Measurements from ENCODE around the gene HLA-DRA.

Gene HLA-DRA

DNA sequence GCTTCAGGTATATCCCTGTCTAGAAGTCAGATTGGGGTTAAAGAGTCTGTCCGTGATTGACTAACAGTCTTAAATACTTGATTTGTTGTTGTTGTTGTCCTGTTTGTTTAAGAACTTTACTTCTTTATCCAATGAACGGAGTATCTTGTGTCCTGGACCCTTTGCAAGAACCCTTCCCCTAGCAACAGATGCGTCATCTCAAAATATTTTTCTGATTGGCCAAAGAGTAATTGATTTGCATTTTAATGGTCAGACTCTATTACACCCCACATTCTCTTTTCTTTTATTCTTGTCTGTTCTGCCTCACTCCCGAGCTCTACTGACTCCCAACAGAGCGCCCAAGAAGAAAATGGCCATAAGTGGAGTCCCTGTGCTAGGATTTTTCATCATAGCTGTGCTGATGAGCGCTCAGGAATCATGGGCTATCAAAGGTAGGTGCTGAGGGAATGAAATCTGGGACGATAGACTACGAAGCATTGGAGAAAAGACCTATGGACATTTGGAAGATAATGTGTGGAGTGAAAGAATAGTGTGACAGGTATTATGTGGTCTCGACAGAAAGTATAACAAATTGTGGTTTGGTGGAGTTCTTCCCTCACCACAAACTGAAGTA, at the start of gene HLA-DRA:
TSS of gene HLA-DRA (plus strand) at position 286 of the 613 bp plus-strand sequence. CDS start at position 350, 64 bp downstream.
- DNase-seq, result no peak

DNA sequence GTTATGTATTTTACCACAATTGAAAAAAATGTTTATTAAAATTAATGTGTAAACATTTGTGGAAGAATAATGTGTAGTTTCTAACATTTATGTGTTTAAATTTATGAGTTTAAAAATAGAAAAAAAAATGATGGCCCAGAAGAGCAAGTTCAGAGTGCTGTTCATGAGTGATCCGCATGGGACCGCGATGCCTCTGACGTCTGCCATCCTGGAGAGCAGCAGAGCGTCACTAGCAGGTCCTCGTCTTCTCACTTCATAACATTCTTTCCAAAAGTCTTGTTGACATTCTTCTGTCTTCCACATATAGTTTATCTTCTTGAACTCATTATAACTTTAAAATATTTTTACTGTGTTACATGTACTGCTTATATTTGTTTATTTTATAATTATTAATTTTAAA, 48.2 kb upstream of the HLA-DRA start:
- no peak for DNase-seq

DNA sequence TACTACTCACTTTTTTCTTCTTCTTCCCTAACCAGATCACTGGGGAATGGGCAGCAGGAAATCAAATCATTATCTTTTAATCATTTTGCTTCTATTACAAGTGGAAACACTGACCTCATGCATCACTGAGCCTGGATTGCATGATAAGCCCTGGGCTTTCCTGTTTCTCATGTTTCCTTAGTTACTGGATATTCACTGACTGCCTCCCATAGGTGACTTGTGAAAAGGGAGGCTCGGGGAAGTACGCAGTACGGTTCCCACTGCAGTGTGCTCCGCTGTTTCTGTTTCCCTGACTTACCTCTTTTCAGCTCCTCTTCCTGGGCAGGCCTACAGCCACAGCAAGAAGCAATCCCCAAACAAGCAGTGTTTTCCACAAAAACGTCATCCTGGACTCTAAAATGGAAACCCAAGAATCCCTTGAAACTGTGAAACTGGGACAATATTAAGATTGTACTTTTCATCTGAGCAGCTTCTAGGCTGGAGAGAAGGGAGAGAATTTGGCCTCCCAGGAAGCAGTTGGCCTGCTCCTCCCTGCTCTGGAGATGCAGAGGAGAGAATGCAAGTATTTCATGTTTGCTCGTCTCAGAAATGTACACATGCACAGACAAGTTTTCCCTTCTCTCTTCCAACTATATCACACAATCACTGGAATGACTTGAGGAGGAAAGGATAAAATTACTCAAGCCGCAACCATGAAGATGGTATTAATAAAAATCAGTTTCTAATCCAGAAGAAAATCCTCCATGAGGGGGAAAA, 45.8 kb upstream of the HLA-DRA start:
- no peak for DNase-seq

- no peak for DNase-seq
These were observed 43.7 kb upstream of the HLA-DRA start for GRCh38 chr6:32396028-32396427.

DNA sequence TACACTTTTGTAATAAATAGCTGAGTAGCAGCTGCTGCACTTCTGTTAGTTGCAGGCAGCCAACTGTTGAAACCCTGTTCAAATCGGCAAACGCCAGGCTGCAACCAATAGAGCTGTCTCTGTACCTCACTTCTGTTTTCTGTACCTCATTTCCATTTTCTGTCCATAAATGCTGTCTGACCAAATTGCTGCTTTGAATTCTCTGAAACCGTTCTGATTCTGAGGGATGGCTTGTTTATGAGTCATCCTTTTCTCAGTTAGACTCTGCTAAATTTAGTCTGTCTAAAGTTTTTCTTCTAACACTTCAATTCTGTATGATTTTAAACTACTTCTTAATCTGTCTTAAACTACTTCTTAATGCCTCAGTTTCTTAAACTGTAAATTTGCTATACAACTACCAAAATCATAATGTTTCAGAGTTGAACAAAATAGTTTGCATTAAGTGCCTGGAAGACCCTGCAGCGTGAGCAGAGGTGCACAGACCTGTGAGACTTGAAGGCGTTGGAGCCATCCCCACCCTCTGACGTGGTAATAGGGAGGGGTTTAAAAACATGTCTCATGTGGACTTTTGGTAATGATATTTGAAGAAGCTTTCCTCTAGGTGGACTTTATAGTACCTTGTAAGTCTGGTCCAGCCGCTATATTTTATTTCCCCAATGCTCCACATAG, 42.3 kb upstream of the HLA-DRA start:
- no peak for DNase-seq

- no peak for DNase-seq
These were observed 38.3 kb upstream of the HLA-DRA start for GRCh38 chr6:32401284-32401963.

DNA sequence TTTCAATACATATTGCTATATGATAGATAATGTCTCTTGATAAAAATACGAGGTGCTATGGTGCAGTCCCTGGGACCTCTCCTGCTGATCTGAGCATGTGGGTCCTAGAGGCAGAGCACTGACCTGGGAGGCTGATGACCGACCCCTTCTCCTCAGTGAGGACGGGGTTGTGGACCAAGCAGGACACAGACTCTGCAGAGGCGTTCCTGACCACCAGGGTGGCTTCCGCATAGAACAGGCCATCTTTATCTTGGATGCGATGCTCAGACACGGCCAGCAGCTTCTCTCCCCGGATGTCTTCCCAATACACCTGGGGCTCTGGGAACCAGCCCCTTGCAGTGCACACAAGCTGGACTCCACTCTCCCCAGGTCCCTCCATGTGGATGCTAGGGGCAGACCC, 36.9 kb upstream of the HLA-DRA start:
- DNase-seq, result no peak

DNA sequence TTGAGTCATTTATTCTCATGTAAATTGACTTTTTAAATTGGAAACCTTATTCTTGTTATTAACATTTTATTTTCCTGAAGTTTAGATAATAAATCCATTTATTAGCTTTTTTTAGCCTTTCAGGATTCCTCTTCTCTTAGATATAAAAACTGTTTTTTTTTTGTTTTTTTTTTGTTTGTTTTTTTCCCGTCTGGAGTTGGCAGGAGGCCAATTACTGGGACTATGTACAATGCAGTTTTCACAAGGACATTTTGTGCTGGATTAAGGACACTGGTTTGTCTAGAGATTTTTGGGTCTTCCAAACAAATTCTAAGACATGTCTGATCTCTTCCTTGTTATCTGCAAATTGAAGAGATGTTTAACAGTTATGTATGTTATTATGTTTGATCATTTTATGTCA, 34.0 kb upstream of the HLA-DRA start:
- DNase-seq, result no peak

DNA sequence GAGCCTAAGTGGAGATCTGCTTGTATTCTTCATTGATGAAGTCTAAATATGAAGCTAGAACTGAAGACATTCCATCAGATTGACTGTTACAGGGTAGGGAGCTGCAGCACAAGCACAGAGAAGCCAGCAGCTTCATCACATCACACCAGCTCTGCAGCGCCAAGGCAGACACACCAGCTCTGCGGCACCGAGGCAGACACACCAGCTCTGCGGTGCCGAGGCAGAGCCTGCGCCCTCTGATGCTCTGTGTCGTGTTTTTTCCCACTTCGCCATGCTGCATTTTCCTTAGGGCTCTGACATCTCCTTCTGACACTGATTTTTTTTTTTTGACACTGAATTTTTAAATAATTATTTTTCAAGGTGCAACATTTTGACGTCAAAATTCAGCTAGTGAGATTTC, 33.5 kb upstream of the HLA-DRA start:
- DNase-seq, result no peak

DNA sequence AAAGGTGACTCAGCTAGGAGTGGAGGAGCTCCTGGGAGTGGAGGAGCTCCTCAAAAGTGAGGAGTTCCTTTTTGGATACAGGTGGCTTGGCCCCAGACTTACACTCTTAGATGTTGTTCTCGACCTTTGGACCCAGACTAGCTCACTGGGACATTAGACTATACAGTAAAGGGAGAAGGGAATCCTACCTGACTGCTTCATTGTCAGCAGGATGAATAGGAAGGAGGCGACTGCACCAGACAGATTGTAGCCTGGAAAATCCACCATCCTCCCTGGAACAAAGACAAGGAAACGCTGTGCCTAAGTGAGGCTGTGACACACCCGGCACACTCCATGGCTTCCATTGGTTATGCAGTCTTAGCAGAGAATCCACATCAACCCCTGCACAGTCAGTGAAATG, 32.8 kb upstream of the HLA-DRA start, which contains the start of gene BTNL2:
TSS of gene BTNL2 (minus strand) at position 325 of the 400 bp plus-strand sequence. CDS start at position 267, 58 bp downstream.
- DNase-seq, result no peak

DNA sequence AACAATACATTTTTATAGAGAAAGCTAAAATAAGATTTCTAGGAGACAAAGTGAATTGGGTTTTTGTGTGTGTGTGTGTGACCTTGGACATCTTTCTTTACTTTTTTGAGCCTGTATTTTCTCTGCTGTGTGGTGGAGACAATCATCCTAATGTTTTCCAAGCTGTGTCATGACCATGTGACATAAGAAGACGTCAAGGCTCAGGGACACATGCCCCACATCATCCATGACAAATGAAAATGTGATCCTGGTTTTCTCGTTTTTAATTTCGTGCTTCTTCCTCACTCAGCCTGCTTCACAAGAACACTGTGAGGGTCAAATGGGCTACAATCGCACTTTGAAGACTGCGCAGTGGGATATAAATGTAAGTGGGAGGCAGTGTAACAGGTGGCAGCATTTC, 28.8 kb upstream of the HLA-DRA start:
- no peak for DNase-seq

GRCh38 chr6:32411566-32412327, 27.9 kb upstream of the HLA-DRA start:
- no peak for DNase-seq

- peak; percentile 69 for DNase-seq
These were observed 26.1 kb upstream of the HLA-DRA start for GRCh38 chr6:32413427-32414047.

DNA sequence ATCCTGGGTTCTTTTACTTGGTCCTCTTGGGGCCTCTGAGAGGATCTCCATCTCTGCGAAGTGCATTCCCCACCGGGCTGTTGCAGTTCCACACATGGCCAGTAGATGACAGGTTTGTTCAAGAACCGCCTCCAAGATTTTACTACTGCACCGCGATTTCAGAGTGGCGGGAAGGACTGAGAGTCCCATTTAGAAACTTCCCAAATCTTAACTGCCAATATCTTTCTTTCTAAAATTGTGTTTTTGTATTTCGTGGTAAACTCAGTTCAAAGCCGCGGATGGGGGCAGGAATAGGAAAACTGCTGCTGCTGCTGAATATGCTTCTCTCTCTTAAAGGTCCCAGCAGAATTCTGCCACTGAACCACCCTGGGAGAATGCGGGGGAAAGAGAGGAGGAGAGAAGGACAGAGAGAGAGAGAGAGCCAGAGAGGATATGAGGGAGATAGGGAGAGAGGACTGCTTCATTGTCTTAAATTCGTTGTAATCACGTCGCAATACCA, 24.1 kb upstream of the HLA-DRA start:
- peak; percentile 50 for DNase-seq

DNA sequence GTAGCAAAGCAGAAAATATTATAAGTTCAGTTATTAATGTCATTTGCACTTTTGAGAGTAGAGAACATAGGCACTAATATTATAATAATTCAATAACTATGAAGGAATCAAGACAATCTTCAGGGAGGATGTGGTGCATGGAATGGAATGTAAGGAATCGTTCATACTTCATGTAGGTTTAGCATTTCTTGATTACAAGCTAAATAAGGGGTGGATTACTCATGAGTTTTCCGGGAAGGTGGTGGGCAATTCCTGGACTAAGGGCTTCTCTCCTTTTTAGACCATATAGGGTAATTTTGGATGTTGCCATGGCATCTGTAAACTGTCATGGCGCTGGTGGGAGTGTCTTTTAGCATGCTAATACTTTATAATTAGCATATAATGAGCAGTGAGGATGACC, 23.7 kb upstream of the HLA-DRA start:
- no peak for DNase-seq

- DNase-seq, result no peak
These were observed 14.9 kb upstream of the HLA-DRA start for GRCh38 chr6:32424589-32425300.

DNA sequence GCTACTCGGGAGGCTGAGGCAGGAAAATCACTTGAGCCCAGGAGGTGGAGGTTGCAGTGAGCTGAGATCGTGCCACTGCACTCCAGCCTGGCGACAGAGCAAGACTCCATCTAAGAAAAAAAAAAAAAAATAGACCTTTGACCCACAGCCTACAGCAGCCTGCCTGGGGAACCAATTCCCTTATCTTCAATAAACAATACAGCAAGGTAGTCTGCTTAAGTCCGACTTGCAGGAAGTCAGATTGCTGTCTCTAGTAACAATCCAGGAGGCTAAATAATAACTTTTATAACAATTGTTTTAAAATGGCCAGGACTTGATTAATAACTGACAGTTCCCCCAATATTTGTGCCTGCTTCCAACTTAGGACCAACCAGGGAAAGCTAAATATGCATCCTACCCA, 13.3 kb upstream of the HLA-DRA start:
- DNase-seq, result no peak

DNA sequence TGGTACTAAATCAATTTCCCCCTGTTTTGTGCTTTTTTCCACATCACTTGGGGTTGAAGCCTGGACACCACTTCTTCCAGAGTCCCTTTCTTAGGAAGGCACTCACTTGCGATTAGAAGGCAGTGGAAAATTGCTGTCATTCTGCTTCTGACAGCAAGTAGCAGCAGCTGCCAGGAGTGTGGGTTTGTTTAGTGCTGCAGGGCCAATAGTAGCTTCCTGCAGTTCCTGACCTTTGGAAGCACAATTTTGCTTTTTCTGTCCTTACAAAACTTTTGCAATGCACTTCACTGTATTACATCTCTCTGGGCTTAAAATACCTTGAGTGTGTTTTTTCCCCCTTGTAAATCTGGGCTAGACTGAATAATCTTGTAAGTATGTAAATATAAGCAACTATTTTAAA, 12.5 kb upstream of the HLA-DRA start:
- DNase-seq, result no peak

DNA sequence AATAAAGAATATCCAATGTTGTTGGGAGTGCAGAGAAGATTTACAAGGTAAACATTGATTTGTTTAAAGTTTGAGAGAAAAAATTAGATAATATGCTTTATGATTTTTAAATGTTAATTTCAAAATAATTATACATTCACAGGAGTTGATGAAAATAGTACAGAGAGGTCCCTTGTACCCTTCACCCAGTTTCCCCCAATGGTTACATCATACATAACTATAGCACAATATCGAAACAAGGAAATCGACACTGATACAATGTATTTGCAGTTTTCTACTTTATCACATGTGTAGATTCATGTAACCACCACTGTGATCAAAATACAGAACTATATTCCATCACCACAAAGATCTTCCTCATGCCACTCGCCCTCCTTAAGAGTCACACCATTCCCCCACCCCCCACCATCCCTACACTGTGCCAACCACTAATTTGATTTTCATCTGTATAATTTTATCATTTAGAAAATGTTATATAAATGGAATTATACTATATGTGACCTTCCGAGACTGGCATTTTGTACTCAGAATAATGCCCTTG, 11.7 kb upstream of the HLA-DRA start:
- no peak for DNase-seq

- no peak for DNase-seq
These were observed 9.5 kb upstream of the HLA-DRA start for GRCh38 chr6:32430179-32430578.

GRCh38 chr6:32431142-32431541, 8.5 kb upstream of the HLA-DRA start:
- DNase-seq, result no peak
